Astrocyte (in vitro differentiated cells and primary cell): ENCODE data around the gene CCDC32. TPM values are rescaled to one million over a fixed set of nuclear protein-coding genes. Genes with fewer than 3 reads are reported as not detected.

ENCODE experiments used
- DNase-seq: peaks from one replicate; pipeline ENCODE4 v3.0.0-alpha.2; 2010; ENCODE audit warnings: low read depth
- FAIRE-seq: peaks from 2 replicates; lab custom pipeline; 2011; peaks lifted over from hg19 to GRCh38; lab: Jason Lieb, UNC
- H2AFZ ChIP-seq: 2 replicates; pipeline ENCODE4 v1.6.0; 2012; ENCODE audit warnings: low read depth, low read length, inconsistent platforms
- H3K27ac ChIP-seq: 2 replicates; pipeline ENCODE4 v1.5.1; 2011; ENCODE audit warnings: low read depth, low read length, inconsistent platforms
- H3K27me3 ChIP-seq: 2 replicates; pipeline ENCODE4 v1.6.0; 2011; ENCODE audit warnings: low read length, inconsistent platforms; ENCODE audit not compliant: insufficient read depth
- H3K36me3 ChIP-seq: 2 replicates; pipeline ENCODE4 v1.5.1; 2011; ENCODE audit warnings: low read length, inconsistent platforms; ENCODE audit not compliant: insufficient read depth
- H3K4me1 ChIP-seq: 2 replicates; pipeline ENCODE4 v1.5.1; 2011; ENCODE audit warnings: low read length, inconsistent platforms; ENCODE audit not compliant: insufficient read depth
- H3K4me2 ChIP-seq: 2 replicates; pipeline ENCODE4 v1.6.0; 2012; ENCODE audit warnings: low read length, inconsistent platforms
- H3K4me3 ChIP-seq: 2 replicates; pipeline ENCODE4 v1.5.1; 2011; ENCODE audit warnings: low read depth, mild to moderate bottlenecking, low read length, inconsistent platforms; ENCODE audit not compliant: insufficient read depth
- H3K79me2 ChIP-seq: 2 replicates; pipeline ENCODE4 v1.6.0; 2012; ENCODE audit warnings: mild to moderate bottlenecking, low read length, inconsistent platforms; ENCODE audit not compliant: insufficient read depth
- H3K9ac ChIP-seq: 2 replicates; pipeline ENCODE4 v1.6.0; 2012; ENCODE audit warnings: mild to moderate bottlenecking, low read length, inconsistent platforms
- H3K9me3 ChIP-seq: 2 replicates; pipeline ENCODE4 v1.5.1; 2012; ENCODE audit warnings: low read depth, mild to moderate bottlenecking, low read length, inconsistent platforms; ENCODE audit not compliant: insufficient read depth
- H4K20me1 ChIP-seq: 2 replicates; pipeline ENCODE4 v1.6.0; 2012; ENCODE audit warnings: low read length, inconsistent platforms; ENCODE audit not compliant: insufficient read depth
- H3K27ac Mint-ChIP-seq: one replicate; pipeline ENCODE4 v1.8.0; 2021; ENCODE audit warnings: mild to moderate bottlenecking, mixed read lengths; ENCODE audit not compliant: unreplicated experiment
- H3K27me3 Mint-ChIP-seq: one replicate; pipeline ENCODE4 v1.8.0; 2021; ENCODE audit warnings: low read depth, mixed read lengths; ENCODE audit not compliant: unreplicated experiment
- H3K36me3 Mint-ChIP-seq: one replicate; pipeline ENCODE4 v1.8.0; 2021; ENCODE audit warnings: low read depth, mixed read lengths; ENCODE audit not compliant: unreplicated experiment
- H3K4me1 Mint-ChIP-seq: one replicate; pipeline ENCODE4 v1.8.0; 2021; ENCODE audit warnings: low read depth, mixed read lengths; ENCODE audit not compliant: unreplicated experiment
- H3K4me3 Mint-ChIP-seq: one replicate; pipeline ENCODE4 v1.8.0; 2021; ENCODE audit warnings: mild to moderate bottlenecking, moderate library complexity, mixed read lengths; ENCODE audit not compliant: unreplicated experiment
- H3K9me3 Mint-ChIP-seq: one replicate; pipeline ENCODE4 v1.8.0; 2021; ENCODE audit warnings: mild to moderate bottlenecking, mixed read lengths; ENCODE audit not compliant: unreplicated experiment
- EZH2 ChIP-seq: IDR thresholded peaks from 2 replicates; pipeline ENCODE4 v1.6.1; 2012; ENCODE audit warnings: mild to moderate bottlenecking, low read length, inconsistent platforms; ENCODE audit not compliant: insufficient read depth
- total RNA-seq: library from RNA; stranded (reverse); gene quantifications from 2 replicates; pipeline ENCODE4 v1.2.1, GENCODE V29; 2021
- TF ChIP-seq, protein P1 (sequence below): IDR thresholded peaks from 2 replicates; pipeline ENCODE4 v1.5.1; 2011; ENCODE audit warnings: low read depth, mild to moderate bottlenecking, inconsistent platforms, low read length, moderate library complexity; ENCODE audit not compliant: insufficient read depth

Gene CCDC32
- total RNA-seq, 1 donor from 2014 or later: 31.4 TPM

- no peaks in the 10 kb centered on the region for H3K4me1 Mint-ChIP-seq
- H3K27me3 Mint-ChIP-seq: no peaks in the 10 kb centered on the region
- Histone ChIP-seq H3K27ac (no peak overlapping the region), H4K20me1 (no peaks in the 10 kb centered on the region), H3K27me3 (no peaks in the 10 kb centered on the region), H2AFZ (no peak overlapping the region), H3K4me1 (no peaks in the 10 kb centered on the region), H3K79me2 (no peaks in the 10 kb centered on the region), H3K9me3 (no peaks in the 10 kb centered on the region), H3K36me3 (no peaks in the 10 kb centered on the region), H3K9ac (no peak overlapping the region), H3K4me2 (no peak overlapping the region), H3K4me3 (no peak overlapping the region)
- no peaks in the 10 kb centered on the region for H3K9me3 Mint-ChIP-seq
- no peak overlapping the region for H3K27ac Mint-ChIP-seq
- DNase-seq: no peak
- no peak for TF ChIP-seq EZH2
- TF ChIP-seq, protein P1, sequence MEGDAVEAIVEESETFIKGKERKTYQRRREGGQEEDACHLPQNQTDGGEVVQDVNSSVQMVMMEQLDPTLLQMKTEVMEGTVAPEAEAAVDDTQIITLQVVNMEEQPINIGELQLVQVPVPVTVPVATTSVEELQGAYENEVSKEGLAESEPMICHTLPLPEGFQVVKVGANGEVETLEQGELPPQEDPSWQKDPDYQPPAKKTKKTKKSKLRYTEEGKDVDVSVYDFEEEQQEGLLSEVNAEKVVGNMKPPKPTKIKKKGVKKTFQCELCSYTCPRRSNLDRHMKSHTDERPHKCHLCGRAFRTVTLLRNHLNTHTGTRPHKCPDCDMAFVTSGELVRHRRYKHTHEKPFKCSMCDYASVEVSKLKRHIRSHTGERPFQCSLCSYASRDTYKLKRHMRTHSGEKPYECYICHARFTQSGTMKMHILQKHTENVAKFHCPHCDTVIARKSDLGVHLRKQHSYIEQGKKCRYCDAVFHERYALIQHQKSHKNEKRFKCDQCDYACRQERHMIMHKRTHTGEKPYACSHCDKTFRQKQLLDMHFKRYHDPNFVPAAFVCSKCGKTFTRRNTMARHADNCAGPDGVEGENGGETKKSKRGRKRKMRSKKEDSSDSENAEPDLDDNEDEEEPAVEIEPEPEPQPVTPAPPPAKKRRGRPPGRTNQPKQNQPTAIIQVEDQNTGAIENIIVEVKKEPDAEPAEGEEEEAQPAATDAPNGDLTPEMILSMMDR: no peak
- FAIRE-seq: no peak
- H3K4me3 Mint-ChIP-seq: no peak overlapping the region
- peaks cover 14% of the 10 kb centered on the region for H3K36me3 Mint-ChIP-seq
Measured at GRCh38 chr15:40534371-40534770, 30.5 kb downstream of the CCDC32 start.

- FAIRE-seq (no peak), DNase-seq (no peak)
- H3K4me2 ChIP-seq: no peak overlapping the region
- peaks cover 14% of the 10 kb centered on the region for H3K36me3 Mint-ChIP-seq
- H3K9me3 ChIP-seq: no peaks in the 10 kb centered on the region
- H2AFZ ChIP-seq: no peak overlapping the region
- no peak overlapping the region for H3K4me3 ChIP-seq
- no peaks in the 10 kb centered on the region for H3K79me2 ChIP-seq
- no peak for TF ChIP-seq EZH2
- TF ChIP-seq, protein P1: no peak
- no peaks in the 10 kb centered on the region for H3K27me3 ChIP-seq
- no peak overlapping the region for H3K27ac Mint-ChIP-seq
- no peaks in the 10 kb centered on the region for H3K4me1 Mint-ChIP-seq
- H3K9me3 Mint-ChIP-seq: no peaks in the 10 kb centered on the region
- H3K27me3 Mint-ChIP-seq: no peaks in the 10 kb centered on the region
- H3K9ac ChIP-seq: no peak overlapping the region
- H3K4me3 Mint-ChIP-seq: no peak overlapping the region
- H3K36me3 ChIP-seq: no peaks in the 10 kb centered on the region
- no peak overlapping the region for H3K27ac ChIP-seq
- H4K20me1 ChIP-seq: no peaks in the 10 kb centered on the region
- no peaks in the 10 kb centered on the region for H3K4me1 ChIP-seq
Measured at GRCh38 chr15:40533763-40534364, 31.0 kb downstream of the CCDC32 start.

- no peak overlapping the region for H3K4me3 Mint-ChIP-seq
- TF ChIP-seq EZH2: no peak
- TF ChIP-seq, protein P1: no peak
- no peaks in the 10 kb centered on the region for H3K9me3 ChIP-seq
- no peak overlapping the region for H3K4me2 ChIP-seq
- H3K27ac Mint-ChIP-seq: no peak overlapping the region
- no peaks in the 10 kb centered on the region for H3K4me1 ChIP-seq
- no peaks in the 10 kb centered on the region for H3K4me1 Mint-ChIP-seq
- H3K79me2 ChIP-seq: no peaks in the 10 kb centered on the region
- DNase-seq (no peak), FAIRE-seq (no peak)
- H3K9ac ChIP-seq: no peak overlapping the region
- H3K27me3 Mint-ChIP-seq: no peaks in the 10 kb centered on the region
- H4K20me1 ChIP-seq: no peaks in the 10 kb centered on the region
- no peak overlapping the region for H2AFZ ChIP-seq
- H3K36me3 ChIP-seq: no peaks in the 10 kb centered on the region
- H3K4me3 ChIP-seq: no peak overlapping the region
- no peak overlapping the region for H3K27ac ChIP-seq
- H3K9me3 Mint-ChIP-seq: no peaks in the 10 kb centered on the region
- H3K36me3 Mint-ChIP-seq: no peaks in the 10 kb centered on the region
- H3K27me3 ChIP-seq: no peaks in the 10 kb centered on the region
Measured at GRCh38 chr15:40528801-40529200, 36.0 kb downstream of the CCDC32 start.
